HG03460 (cell line): ENCODE data around the gene PCK1.

Source experiments
- ATAC-seq: cut with Tn5 transposase; IDR thresholded peaks from one replicate; pipeline ENCODE4 v1.9.1; 2021; ENCODE audit not compliant: unreplicated experiment

PCK1 gene

DNA sequence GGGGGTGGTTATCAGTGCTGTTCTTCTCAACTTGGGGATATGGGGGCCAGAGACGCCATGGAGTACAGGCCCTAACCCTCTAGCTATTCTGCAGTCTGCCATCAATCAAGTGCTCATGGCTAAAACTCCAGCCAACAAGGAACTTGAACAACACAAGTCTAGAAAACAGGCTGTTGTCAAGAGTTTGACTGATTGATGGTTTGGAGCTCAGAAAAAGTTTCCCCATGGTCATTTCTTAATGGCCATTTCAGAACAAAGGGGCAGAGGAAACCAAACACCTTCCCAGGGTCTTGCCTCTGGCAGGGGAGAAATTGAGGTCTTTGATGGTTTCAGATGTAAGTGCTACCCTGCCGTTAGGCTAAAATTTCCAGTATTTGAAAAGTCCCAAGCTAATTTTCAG lies 15.1 kb downstream of the PCK1 start:
- no peak for ATAC-seq

DNA sequence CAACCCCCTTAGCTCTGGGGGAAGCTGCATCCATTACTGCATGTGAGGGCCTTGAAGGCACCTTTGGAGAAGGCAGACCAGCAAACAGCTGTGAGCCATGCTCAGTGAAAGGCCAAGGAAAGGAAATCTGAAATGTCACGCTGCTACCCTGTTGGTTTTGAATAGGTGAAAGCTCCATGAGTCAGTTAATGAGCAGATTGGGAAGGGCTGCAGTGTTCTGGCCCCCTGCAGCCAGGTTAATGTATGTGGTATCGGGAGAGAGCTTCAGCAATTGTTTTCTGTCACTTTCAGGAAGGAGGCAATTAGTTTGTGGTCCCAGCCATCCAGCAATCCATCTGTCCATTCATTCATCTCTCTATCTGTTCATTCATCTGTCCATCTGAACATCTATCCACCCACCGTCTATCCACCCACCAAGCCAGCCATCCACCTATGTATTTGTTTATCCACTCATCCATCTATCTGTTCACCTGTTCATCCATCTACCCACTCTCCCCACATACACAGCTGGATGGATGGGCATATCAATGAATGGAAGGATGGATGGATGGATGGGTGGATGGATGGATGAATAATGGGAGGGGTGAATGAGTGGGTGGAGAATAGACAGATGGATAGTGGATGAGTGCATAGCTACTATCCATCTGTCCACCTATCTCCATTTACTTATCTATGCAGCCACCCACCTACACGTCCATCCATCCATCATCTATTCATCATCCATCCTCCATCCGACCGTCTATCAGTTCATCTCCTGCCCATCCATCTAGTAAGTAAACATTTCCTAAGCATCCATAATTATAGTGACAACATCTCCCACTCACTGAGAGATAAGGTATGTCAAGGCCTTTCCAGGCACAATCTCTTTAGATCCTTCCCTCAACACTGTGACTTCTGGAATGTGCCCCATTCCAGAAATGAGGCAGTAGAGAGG lies 16.0 kb downstream of the PCK1 start:
- ATAC-seq: no peak

DNA sequence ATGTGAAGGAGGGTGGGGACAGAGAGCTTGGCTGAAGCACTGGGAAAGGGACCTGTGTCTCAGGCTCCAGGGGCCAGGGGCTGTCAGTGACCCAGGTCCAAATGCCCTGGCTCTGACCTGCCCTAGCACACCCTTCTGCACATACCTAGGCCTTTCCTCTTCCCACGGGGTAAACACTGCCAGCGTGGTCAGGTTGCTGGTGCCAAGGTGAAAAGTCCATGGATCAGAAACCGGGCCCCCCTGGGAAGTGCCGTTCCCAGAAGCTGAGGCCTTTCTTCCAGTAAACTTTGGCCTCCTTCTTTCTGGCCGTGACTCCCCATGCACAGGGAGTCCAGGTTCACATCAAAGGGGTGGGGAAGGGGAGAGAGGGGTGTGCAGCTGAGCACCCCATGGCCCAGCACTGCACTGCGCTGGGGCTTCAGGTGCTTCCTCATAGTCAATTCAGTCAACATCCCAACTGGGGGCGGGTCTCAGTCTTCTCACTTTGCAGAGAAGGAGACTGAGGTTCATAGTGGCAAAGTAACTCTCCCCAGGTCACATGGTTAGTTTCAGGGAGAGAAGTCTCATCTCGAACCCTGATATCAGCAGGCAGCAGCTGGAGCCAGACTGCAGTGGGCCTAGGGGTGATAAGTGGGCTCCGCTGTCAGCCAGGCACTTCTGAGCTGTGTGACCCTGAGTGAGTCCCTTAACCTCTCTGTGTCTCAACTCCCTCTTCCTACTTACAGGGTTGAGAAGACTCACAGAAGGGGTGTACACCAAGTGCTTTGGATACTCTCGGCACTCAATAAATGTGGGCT lies 17.0 kb downstream of the PCK1 start:
- no peak for ATAC-seq

DNA sequence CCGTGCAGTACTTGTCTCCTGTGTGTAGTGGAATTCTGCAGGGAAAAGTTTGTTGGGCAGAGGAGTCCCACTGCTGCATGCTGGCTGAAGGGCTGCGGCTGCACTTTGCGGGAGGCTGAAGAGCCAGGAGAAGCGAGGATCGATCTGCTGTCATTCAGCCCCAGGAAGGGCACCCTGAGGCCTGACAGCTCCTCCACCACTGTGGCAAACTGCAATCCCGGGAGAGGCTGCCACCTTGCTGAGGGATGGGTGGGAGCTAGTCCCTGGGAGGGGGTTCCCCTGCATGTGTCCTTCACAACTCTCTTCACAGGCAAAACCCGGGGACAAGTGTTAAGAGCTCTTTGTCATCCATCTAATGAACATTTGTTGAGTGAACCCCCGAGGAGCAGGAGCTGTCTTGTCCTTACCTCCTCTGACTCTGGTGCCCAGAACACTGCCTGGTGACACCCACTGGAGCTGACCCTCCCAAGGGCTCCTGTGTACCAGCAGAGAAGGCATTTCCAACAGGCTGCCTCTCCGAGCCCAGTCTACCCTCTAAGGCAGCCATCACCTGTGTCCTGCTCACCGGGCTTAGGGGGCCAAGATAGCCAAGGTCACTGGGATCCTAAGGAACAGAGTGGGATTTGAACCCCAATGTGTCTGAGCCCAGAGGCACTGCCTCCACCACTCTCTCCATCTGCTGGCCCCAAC lies 17.7 kb downstream of the PCK1 start:
- ATAC-seq: no peak

DNA sequence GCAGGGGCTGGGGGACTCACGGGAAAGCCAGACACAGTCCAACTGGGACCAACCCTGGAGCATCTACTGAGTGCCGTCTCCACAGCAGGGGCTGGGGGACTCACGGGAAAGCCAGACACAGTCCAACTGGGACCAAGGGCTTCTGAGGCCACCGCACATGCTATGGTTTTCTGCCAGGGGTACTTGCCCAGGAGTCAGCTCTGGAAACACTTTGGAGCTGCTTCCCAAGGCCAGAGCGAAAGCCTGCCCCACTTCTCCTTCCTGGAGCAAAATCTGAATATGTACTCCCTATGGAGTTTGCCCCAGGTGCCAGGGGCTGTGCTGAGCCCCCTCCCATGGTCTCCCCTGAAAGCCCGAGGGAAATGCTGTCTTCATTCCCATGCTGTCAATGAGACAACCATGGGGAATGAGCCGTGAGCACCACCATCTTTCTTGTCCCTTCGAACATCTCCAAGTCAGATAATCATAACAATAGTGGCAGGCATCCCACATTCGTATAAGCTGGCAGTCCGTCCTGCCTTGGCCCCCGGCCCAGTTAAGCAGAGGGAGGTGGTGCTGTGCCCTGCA lies 18.5 kb downstream of the PCK1 start:
- no peak for ATAC-seq

DNA sequence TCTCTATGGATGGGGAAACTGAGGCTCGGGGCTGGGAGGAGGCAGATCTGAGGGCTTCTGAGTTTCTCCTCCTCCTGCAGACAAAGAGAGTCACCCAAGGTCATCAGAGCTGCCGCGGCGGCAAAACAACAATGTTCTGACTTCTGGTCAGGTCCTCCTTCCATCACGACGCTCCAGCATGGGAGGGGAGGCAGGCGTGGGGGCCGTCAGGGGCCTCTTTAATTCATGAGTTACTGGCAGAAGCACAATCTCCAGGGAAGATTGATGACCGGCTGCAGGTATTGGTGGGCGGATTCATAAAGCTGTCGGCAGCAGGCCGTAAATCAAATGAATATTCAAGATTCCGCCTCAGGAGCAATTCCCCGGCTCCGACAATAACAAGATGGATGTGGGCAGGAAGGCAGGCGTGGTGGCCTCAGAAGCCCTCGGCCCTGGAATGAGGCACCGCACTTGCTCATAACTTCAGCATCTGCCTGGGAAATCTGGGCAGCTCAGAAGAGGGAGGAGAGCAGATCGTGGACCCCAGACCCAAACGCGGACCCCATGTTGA lies 19.1 kb downstream of the PCK1 start:
- no peak for ATAC-seq

DNA sequence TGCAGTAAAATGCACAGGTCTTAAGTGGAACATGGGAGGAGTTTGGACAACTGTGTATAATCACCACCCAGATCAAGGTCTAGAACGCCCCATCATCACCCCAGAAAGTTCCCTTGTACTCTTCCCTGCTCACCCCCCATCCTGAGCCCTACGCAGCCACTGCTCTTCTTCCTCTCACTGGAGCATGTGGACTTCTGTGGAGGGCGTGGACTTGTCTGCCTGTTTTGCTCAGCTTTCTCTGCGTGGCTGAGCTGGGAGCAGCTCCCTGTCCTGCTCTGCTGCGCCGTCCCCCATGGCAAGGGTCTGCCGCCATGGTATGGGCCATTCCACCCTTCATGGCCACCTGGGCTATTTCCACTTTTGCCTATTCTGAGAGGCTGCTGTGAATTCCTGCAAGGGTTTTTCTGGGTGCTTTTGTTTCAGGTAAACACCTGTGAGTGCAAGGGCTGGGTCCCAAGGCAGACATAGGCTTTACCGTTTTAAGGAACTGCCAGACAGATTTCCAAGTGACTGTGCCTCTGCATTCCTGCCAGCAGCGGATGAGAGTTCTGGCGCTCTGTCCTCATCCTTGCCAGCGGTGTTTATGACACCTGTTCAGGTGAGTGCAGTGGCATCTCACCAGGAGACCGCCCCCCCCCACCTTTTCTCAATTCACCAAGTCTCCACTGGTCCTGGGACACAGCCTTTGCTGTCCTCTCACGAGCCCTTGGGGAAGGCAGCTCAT lies 19.7 kb downstream of the PCK1 start:
- no peak for ATAC-seq

DNA sequence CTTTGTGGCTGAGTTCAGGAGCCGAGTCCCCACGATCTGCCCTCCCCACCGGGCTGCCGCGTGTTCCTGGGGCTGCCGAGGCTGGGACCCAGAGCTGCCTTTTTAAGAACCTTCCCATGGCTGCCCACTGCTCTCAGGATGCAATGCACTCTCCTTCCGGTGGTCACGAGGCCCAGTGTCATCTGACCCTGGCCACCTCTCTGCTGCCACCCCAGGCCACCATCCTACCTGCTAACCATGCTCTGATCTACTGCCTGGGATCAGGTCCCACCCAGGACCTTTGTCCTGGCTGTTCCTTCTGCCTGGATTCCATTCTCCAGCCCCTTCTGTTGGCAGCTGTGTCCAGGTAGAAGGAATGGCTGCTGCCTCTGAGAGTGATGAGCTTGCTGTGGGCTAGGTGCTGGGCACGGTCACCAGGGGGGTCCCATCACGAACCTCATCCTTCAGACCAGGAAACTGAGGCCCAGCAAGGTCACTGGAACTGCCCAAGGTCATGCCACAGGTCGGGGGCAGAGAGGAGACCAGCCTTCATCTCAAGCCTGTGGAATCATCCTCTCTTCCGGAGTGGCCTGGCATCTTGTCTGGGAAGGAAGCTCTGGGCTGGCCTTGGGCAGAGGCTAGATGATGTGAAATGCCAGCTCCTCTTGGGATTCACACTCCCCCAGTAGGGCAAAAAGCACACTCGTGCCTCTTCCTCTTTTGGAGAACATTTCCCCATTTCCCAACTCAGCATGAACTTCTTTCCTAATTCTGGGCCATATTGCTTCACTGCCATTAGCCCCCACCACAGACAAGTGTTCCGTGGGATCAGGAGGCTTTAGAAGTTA lies 20.5 kb downstream of the PCK1 start:
- no peak for ATAC-seq

DNA sequence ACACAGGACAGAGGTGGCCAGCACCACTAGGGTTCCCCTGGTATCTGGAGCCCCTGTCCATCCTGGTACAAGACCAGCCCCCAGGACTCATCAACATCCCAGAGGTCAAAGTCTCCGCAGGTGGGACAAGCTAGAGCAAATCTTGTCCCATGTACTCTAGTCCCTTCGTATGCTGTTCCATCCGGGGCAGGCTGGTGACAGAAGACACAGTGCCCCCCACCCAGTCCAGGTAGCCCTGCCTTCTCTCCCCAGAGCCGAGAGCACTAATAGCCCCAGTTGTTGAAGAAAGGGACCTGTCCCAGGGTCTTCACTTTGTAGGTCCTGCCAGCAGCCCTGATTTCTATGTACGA lies 21.1 kb downstream of the PCK1 start:
- ATAC-seq: no peak

DNA sequence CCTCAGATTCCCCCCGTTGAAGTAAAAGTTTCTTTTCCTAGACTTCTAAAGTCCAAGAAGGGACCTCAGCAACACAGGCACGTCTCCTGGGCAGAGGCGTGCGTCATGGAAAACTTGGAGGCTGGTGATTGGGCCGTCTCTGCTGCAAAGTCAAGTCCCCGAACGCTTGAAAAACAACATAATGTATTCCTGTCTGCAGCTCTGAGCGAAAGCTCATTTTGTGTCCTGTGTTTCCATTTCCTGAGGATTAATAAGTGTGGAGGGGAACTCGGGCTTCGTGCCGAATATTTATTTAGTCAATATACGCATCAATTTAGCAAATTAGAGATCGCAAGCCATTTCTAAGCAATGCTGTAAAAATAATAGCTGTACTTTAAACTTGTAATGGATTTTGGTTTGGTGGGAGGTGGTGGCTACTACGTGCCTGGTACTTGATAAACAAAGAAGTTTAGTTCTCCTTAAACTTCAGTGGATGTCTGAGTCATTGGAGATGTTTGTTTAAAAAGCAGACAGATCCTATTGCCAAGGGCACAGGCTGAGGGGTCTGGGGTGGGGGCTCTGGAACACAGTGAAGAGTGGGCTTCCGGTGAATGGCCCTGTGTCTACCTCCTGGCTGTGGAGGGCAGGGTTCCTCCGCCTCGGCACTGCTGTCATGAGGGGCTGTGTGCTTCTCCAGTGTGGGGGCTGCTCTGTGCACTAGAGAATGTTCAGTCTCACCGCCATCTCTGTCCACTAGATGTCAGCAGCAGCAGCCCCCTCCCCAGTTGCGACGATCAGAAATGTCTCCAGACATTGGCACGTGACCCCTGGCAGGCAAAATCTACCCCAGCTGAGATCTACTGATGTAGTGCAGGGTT lies 21.8 kb downstream of the PCK1 start:
- no peak for ATAC-seq

DNA sequence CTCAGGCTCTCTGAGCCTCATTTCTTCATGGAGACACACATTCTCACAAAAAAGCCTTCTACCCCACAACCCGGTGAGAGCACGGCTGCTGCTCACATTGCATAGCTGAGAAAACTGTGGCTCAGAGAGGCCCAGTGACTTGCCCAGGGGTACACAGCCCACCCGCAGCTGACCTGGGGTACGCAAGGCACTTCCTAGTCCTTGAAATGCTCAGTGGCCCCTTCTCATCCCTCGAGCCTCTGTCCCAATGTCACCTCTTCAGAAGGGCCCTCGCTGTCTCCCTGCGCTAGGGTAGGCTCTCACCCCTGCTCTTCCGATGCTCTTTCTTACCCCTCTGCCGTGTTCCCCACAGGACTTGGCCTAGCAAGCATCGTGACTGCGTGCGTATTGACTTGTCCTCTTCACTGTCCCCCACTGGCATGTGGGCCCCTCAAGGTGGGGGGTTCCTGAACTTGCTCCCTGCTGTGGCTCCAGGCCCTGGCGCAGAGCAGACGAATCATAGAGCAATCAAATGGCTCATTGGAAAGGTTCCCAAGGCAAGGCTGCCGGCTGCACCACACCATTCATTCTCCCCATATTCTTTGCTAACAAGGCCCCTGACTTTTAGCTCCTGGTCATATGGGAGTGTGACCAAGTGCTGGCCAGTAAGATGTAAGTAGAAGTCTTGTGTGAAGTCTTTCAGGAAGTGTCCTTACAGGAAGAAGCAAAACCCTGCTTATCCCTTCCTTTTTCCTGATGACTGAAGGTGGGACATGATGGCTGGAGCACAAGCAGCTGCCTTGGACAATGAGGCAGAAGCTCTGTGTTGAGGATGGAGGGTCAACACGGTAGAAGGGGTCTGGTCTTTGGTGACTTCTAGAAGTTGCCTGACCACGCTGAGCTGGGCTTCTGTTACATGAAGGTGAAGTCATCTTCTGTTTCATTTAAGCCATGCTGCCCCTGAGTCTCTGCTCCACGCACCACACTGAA lies 22.7 kb downstream of the PCK1 start:
- no peak for ATAC-seq

DNA sequence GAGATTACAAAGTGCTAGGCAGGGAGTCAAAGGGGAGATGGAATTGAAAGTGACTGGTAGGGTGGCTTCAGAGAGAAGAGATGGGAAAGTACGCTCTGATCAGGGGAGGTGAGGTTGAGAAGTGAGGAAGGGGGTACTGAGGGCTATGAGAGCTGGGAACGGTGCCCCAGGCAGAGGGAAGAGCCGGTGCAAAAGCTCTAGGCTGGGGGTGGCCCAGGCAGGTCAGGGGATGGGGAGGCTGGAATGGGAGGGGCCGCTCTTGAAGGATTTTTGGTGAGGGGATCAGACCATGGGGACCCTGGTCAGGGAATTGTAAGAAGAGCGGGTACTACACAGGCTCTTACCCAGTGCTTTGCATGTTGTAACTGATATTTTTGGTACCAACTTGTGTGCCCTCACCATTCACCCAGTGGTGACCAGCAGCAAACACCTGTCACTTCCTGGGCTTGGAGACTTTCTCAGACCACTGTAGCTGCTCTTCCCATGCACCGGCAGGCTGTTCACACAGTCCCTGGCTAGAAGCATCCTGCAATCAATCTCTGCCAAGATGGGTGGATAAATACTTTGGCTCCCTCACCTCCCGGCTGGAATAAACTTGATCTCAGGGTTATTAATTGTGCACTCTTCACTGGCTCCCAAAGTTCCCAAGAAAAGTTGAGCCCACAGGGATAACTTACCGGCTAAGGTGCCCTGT lies 24.0 kb downstream of the PCK1 start:
- no peak for ATAC-seq

DNA sequence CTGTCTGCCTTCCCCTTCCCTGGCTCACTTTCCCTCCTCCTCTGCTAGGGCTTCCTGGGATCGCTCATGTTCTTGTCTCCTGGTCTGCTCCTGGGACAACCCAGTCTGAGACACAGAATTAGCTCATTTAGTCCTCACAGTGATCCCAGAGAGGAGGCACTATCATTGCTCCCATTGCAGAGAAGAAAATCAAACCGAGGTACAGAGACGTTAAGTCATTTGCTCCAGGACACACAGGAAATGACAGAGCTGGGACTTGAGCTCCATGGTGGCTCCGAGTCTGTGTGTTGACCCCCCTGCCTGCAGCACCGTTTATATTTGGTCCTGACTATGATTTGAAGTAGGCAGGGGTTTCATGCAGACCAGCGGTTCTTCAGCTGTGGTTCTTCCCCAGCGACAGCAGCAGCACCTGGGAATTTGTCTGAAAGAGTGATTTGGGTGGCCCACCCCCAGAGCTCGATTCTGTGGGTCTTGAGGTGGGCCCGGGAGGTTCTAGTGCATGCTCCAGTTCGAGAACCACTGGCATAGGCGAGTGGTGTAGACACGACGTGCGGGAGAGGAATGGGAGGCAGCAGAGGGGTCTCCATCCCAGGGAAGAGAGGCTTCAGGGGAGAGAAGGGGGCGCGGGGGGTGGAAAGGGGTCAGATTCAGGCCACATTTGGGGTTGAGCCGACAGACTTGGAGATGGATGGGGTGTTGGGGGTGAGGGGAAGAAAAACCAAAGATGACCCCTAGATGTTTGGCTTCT lies 24.7 kb downstream of the PCK1 start:
- no peak for ATAC-seq

DNA sequence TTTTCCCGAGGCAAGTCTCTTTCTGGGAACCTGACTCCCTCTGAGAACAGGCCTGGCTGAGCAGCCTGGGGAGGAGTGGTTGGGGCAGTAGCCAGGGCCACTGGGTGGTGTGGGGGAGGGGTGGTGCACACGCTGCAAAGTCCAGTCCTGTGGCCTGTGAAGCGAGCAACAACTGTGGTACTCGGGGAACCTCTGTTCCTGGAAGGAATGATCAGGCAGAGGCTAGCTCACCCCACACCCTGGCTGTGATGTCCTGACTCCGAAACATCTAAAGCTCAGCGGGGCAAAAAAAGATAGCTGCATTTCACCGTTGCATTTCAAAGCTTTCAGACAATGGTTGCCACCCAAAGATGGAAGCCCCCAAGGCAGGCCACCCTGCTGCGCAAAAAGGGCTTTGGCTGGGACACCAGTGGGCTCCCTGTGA lies 25.5 kb downstream of the PCK1 start:
- ATAC-seq: no peak

DNA sequence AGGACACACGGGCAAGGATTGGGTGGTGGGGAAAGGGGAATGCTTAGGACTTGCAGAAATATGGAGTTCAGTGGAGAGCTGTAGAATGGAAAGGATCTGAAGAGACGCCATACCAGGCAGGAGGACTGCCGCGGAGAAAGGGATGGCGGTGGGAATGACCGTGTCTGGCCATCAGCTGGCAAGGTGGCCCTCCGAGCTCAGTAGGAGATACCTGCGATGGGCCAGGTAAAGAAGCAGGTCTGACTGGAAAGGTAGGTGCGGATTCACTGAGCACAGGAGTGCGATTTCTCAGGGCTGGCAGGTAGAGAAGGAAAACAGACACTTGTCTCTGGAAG lies 26.0 kb downstream of the PCK1 start:
- ATAC-seq: no peak

DNA sequence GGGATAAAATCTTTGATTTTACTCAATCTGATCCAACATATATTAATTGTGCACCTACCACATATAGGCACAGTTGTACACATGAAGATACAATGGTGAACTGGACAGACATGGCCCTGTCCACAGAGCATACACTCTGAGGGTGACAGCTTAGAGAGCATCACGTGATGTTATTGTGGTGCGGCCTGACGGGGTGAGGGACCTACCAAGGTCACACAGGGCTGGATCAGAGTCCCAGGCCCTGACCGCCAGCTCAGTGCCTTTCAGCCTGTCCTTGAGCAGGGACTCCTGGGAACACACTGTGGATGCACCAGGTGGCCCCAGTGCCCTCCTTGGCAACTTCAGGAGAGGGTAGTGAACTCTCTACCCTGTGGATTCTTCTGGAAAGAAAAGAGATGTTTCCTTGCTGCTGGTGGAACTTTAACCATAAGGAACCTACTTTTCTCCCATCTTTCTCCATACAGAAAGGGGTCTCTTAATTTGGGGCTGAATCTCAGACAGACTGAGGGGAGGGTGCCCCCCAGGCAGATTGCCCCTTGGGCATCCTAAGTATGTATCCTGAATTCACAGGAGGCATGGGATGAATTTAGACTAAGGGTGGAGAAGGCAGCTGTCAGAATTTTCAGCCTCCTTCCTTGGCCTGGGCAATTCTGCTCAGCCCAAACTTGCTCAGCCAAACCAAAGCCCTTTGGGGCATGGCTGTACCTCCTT lies 26.5 kb downstream of the PCK1 start:
- no peak for ATAC-seq
